Gastroesophageal sphincter (tissue), 3 donors: Measurements from ENCODE around the gene BAIAP2.

Experiments used
- CTCF ChIP-seq, 4 experiments: fragments of 200-600 bp in 2 of 4; fragments of 450-650 bp in 2 of 4; sonication (generic) in 1 of 4; IDR thresholded peaks; one replicate each; pipeline ENCODE4 v1.5.1; 2017 to 2019; ENCODE audit warnings: antibody characterized with exemption in 4 of 4, mild to moderate bottlenecking in 2 of 4, moderate library complexity in 2 of 4
- EP300 ChIP-seq: sonication (generic); formaldehyde crosslinking; IDR thresholded peaks from one replicate; pipeline ENCODE4 v1.6.1; 2017; ENCODE audit warnings: antibody characterized with exemption, mild to moderate bottlenecking
- POLR2A ChIP-seq, 2 donors: fragments of 450-650 bp; IDR thresholded peaks; one replicate each; pipeline ENCODE4 v1.6.1; 2017; ENCODE audit warnings: antibody characterized with exemption in 2 of 2, mild to moderate bottlenecking in 2 of 2, moderate library complexity in 1 of 2

GRCh38 chr17:81164371-81165245 is 129.7 kb downstream of the BAIAP2 start:
- TF ChIP-seq POLR2A (IDR thresholded peaks at IDR 0.05) (no peak), CTCF (IDR thresholded peaks at IDR 0.05) (no peak), EP300 (no peak)
